ENCODE results near the gene WFDC1.

- TF ChIP-seq CTCF (conservative IDR thresholded peaks at IDR 0.05; ENCODE audit: low read depth, low read length) (no peak), POLR2A (IDR thresholded peaks at IDR 0.05; ENCODE audit: low read depth, low read length) (no peak), CEBPB (IDR thresholded peaks at IDR 0.05; ENCODE audit: low read depth, low read length) (no peak), RFX5 (IDR thresholded peaks at IDR 0.05; ENCODE audit: low read depth, low read length) (no peak)
These were observed 3.8 kb downstream of the WFDC1 start for GRCh38 chr16:84298376-84298899.

Measured in IMR-90 (cell line).